ENCODE measurements around the gene TLE4.

- TF ChIP-seq, protein P1, sequence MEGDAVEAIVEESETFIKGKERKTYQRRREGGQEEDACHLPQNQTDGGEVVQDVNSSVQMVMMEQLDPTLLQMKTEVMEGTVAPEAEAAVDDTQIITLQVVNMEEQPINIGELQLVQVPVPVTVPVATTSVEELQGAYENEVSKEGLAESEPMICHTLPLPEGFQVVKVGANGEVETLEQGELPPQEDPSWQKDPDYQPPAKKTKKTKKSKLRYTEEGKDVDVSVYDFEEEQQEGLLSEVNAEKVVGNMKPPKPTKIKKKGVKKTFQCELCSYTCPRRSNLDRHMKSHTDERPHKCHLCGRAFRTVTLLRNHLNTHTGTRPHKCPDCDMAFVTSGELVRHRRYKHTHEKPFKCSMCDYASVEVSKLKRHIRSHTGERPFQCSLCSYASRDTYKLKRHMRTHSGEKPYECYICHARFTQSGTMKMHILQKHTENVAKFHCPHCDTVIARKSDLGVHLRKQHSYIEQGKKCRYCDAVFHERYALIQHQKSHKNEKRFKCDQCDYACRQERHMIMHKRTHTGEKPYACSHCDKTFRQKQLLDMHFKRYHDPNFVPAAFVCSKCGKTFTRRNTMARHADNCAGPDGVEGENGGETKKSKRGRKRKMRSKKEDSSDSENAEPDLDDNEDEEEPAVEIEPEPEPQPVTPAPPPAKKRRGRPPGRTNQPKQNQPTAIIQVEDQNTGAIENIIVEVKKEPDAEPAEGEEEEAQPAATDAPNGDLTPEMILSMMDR (IDR thresholded peaks at IDR 0.05): no peak
- TF ChIP-seq POLR2AphosphoS5 (IDR thresholded peaks at IDR 0.05) (no peak), EP300 (IDR thresholded peaks at IDR 0.05) (no peak), POLR2A (IDR thresholded peaks at IDR 0.05) (no peak)
Observed at GRCh38 chr9:79610019-79610631, 38.4 kb downstream of the TLE4 start.
